ENCODE results near the gene CSAD.

DNA sequence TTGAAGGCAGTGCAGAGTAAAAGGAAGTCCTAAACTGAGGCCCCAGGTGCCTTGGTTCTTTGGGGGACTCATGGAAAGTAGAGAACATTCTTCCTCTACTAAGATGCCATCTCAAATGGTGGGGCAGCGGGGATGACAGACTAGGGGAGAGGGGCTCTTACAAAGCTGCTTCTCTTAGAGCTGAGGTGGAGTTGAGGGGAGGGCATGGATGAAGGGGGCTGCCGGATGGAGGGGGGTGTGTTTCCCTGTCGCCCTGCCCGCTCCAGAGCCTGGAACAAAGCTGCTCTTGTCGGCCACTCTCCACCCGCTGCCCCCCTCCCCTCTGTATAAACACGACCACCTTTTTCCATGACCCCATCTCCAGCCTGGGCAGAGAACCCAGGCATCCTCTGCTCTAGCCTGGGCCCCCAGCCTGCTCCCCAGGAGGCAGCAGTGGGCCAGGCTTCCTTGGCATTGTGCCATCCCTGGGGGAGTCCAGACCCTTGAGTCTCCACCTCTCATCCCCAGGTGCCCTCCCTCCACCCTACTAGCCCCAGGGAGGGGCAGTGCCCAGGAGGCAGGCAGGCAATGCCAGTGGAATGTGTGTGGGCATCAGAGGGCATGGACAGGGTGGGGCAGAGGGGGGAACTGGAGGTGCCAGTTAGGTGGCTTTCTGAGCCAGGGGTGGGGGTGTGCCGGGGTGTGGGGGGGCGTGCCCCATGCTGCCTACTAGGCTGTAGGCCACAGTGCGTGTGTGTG, 49.6 kb upstream of the CSAD start:
- TF ChIP-seq, protein P1, sequence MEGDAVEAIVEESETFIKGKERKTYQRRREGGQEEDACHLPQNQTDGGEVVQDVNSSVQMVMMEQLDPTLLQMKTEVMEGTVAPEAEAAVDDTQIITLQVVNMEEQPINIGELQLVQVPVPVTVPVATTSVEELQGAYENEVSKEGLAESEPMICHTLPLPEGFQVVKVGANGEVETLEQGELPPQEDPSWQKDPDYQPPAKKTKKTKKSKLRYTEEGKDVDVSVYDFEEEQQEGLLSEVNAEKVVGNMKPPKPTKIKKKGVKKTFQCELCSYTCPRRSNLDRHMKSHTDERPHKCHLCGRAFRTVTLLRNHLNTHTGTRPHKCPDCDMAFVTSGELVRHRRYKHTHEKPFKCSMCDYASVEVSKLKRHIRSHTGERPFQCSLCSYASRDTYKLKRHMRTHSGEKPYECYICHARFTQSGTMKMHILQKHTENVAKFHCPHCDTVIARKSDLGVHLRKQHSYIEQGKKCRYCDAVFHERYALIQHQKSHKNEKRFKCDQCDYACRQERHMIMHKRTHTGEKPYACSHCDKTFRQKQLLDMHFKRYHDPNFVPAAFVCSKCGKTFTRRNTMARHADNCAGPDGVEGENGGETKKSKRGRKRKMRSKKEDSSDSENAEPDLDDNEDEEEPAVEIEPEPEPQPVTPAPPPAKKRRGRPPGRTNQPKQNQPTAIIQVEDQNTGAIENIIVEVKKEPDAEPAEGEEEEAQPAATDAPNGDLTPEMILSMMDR (IDR thresholded peaks at IDR 0.05; ENCODE audit: extremely low read depth in 1 of 2, insufficient read depth in 1 of 2, low read depth in 1 of 2, low read length in 2 of 2), result no peak
- TF ChIP-seq POLR2A (IDR thresholded peaks at IDR 0.05; ENCODE audit: low read depth, low read length) (no peak), POLR2AphosphoS5 (IDR thresholded peaks at IDR 0.05; ENCODE audit: insufficient read depth, low read depth, low read length) (no peak)

All from endothelial cell of umbilical vein (primary cell).